ENCODE data around the gene BCL7A.

- TF ChIP-seq EZH2 (IDR thresholded peaks at IDR 0.05) (no peak), POLR2AphosphoS5 (IDR thresholded peaks at IDR 0.05; ENCODE audit: borderline replicate concordance, low read depth, low read length) (no peak), FOXP2 (optimal IDR thresholded peaks at IDR 0.05; ENCODE audit: control extremely low read depth, extremely low read length, insufficient read depth) (no peak)
Measured at GRCh38 chr12:122106843-122107242, 85.2 kb downstream of the BCL7A start.

Data from SK-N-MC (cell line).